DMS79 treated with DMSO at 0.1 percent for 48 hours (cell line): ENCODE results near the gene ZNF880.
"Not testable (repeated sequence)": the region's sequence is repeated elsewhere in the genome, so short reads cannot be mapped to it uniquely, and the experiment has no call there.

Source experiments
- DNase-seq: peaks from one replicate; lab custom pipeline; 2025; lab: John Stamatoyannopoulos, UW

The ZNF880 gene

DNA sequence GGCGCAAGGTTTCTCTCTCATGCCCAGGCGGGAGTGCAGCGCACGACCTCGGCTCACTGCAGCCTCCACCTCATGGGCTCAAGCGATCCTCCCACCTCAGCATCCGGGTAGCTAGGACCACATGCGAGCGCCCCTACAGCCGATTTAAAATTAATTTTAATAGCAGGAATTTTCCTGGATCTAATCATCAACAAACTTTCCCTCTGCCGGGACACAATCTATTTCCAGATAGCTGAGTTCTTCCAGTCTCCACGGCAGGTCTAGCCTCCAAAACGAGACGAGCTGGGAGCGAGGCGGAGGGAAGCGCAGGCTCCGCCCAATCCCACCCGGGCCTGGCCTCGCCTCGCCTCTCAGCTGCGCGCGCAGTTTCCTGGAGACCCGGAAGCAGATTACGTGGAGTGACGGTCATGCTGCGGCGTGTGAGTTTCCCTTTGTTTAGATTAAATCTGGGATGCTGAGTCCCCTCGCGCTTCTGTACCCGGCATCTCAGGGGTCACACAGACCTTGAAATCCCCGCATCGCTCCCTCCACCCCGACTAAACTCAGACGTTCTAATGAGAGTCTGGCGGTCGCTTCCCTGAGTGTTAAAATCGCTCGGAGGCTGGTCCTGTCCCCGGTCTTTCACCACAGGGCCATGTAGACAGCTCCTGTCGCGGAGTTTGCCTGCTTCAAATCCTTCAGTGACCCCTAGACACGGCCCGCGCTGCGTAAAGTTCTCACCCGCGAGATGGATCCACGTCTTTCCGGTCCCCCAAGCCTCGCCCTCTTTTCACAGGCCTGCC, at the start of gene ZNF880:
Gene ZNF880, plus strand, starts transcription at position 365 of the 782 bp plus-strand sequence. Its CDS starts 43 bp downstream, at position 408.
- DNase-seq, result peak; percentile 95

- DNase-seq, result no peak
Measured at GRCh38 chr19:52322429-52322828, 47.3 kb upstream of the ZNF880 start.

GRCh38 chr19:52331757-52332156, 38.0 kb upstream of the ZNF880 start:
- no peak for DNase-seq

GRCh38 chr19:52335768-52336116, 34.0 kb upstream of the ZNF880 start:
- DNase-seq, result no peak

DNA sequence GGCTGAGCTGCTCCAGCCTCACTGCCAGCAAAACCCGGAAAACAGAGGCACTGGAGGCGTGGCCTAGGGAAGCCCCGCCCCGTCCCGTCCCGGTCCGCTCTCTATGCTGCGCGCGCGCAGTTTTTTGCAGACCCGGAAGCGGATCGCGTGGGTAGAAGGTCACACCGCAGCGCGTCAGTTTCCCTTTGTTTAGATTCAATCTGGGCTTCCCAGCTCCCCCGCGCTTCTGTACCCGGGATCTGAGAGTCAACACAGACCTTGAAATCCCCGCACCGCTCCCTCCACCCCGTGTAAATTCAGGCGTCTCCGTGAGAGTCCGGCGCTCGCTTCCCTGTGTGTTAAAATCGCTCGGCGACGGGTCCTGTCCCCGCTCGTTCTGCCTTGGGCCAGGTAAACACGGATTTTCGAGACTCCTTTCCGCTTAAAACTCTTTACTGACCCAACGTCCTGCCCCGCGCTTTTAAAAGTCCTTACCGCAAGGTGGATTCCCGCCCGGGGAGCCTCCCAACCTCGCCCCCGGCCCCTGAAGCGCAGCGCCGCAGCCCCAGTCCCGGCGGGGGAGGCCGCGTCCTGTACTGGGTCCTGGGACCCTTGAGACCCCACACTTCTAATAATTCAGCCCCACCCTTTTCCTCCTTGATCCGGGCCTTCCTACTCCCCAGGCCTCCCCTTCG, 33.5 kb upstream of the ZNF880 start, which contains the start of gene ZNF610:
Gene ZNF610, plus strand, starts transcription at position 127 of the 674 bp plus-strand sequence. CDS start 12,930 bp downstream, outside the sequence.
- peak; percentile 81 for DNase-seq

GRCh38 chr19:52336791-52337381, 32.8 kb upstream of the ZNF880 start:
- DNase-seq, result peak; percentile 8

DNA sequence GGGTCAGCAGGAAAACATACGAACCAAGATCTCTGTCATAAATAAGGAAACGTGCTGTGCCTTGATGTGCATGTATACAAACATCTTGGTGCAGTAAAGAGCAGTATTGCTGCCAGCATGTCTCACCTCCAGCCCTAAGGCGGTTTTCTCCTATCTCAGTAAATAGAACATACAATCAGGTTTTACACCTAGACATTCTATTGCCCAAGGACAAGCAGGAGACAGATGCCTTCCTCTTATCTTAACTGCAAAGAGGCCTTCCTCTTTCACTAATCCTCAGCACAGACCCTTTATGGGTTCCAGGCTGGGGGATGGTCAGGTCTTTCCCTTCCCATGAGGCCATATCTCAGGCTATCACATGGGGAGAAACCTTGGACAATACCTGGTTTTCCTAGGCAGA, 30.7 kb upstream of the ZNF880 start:
- DNase-seq, result not testable (repeated sequence)

GRCh38 chr19:52343548-52343947, 26.2 kb upstream of the ZNF880 start:
- peak; percentile 7 for DNase-seq

GRCh38 chr19:52345162-52345561, 24.6 kb upstream of the ZNF880 start:
- no peak for DNase-seq

- DNase-seq, result no peak
Measured at GRCh38 chr19:52351512-52351911, 18.2 kb upstream of the ZNF880 start.

DNA sequence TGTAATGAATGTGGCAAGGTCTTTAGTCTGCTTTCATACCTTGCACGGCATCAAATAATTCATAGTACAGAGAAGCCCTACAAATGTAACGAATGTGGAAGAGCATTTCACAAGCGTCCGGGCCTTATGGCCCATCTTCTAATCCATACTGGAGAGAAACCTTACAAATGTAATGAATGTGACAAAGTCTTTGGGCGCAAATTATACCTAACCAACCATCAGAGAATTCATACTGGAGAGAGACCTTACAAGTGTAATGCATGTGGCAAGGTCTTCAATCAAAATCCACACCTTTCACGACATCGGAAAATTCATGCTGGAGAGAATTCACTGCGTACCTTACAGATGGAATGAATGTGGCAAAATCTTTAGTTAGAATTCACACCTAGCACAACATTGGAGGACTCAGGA, 3.3 kb upstream of the ZNF880 start:
- DNase-seq, result no peak

GRCh38 chr19:52370341-52370710, 603 bp downstream of the ZNF880 start:
- DNase-seq, result no peak

- no peak for DNase-seq
Measured at GRCh38 chr19:52391135-52391534, 21.4 kb downstream of the ZNF880 start.

DNA sequence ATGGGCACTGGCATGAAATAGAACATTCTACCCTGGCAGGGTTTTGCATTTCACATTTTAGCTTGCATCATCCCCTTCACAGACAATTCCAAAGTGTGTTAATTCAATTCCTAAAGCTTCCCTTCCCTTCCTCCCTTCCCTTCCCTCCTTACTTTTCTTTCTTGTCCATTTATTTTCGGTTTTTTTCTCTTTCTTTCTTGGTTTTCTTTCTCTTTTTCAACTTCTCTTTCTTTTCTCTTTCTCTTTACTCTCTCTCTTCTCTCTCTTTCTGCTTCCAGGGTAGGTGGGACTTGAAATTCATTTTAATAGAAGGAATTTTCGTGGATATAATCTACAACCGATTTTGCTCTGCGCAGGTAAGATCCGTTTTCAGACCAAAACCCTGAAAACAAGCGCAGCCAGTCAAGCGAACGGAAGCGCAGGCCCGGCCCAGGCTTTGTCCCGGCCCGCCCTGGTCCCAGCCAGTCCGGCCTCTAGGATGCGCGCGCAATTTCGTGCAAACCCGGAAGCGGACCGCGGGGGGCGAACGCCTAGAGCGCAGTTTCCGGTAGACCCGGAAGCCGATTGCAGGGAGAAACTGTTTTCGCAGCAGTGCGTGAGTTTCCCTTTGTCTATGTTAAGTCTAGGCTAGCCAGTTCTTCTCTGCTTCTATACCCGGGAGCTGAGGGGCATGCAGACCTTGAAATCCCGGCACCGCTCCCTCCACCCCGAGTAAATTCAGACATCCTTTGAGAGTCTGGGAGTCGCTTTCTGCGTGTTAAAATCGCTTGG, 27.8 kb downstream of the ZNF880 start, which contains the start of gene ZNF528:
Gene ZNF528, plus strand, starts transcription at position 540 of the 771 bp plus-strand sequence. CDS start 4,165 bp downstream, outside the sequence.
- peak; percentile 88 for DNase-seq

GRCh38 chr19:52398081-52398441, 28.3 kb downstream of the ZNF880 start:
- DNase-seq, result peak; percentile 16

GRCh38 chr19:52410276-52410675, 40.6 kb downstream of the ZNF880 start:
- DNase-seq, result no peak

DNA sequence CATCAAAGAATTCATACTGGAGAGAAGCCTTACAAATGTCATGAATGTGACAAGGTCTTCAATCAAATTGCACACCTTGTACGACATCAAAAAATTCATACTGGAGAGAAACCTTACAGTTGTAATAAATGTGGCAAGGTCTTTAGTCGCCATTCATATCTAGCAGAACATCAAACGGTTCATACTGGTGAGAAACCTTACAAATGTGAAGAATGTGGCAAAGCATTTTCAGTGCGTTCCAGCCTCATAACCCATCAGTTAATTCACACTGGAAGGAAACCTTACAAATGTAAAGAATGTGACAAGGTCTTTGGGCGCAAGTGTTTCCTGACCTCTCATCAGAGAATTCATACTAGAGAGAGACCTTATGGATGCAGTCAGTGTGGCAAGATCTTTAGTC, 46.0 kb downstream of the ZNF880 start:
- no peak for DNase-seq

GRCh38 chr19:52428937-52429336, 59.2 kb downstream of the ZNF880 start, which contains the start of gene ZNF534:
ZNF534 (plus strand) TSS chr19:52429148; CDS start chr19:52431475, 2,327 bp downstream.
- DNase-seq, result no peak
